Neural cell (in vitro differentiated cells): Measurements from ENCODE around the gene PADI4. TPM values are rescaled to one million over a fixed set of nuclear protein-coding genes. Genes with fewer than 3 reads are reported as not detected.

Experiments used
- H2AFZ ChIP-seq: fragments of 200-600, 300-800 bp; sonication (generic), shearing (Covaris generic); 2 replicates; pipeline ENCODE4 v1.6.0; 2014; ENCODE audit warnings: low read depth, mild to moderate bottlenecking, antibody characterized with exemption, low read length, moderate library complexity
- H3F3A ChIP-seq: fragments of 200-600 bp; shearing (Covaris generic); 2 replicates; pipeline ENCODE4 v1.6.1; 2016; ENCODE audit warnings: mild to moderate bottlenecking, moderate library complexity, mixed read lengths, antibody characterized with exemption, low read length; ENCODE audit not compliant: insufficient read depth, poor library complexity, severe bottlenecking
- H3K27ac ChIP-seq: fragments of 200-600, 300-800 bp; sonication (generic), shearing (Covaris generic); 2 replicates; pipeline ENCODE4 v1.5.1; 2014; ENCODE audit warnings: mild to moderate bottlenecking, low read length, moderate library complexity
- H3K27me3 ChIP-seq: fragments of 300-800, 200-600 bp; sonication (generic), shearing (Covaris generic); 2 replicates; pipeline ENCODE4 v1.6.0; 2014; ENCODE audit warnings: mild to moderate bottlenecking, low read depth, low read length, moderate library complexity; ENCODE audit not compliant: insufficient read depth
- H3K36me3 ChIP-seq: fragments of 300-800, 200-600 bp; sonication (generic), shearing (Covaris generic); 2 replicates; pipeline ENCODE4 v1.5.1; 2014; ENCODE audit warnings: mild to moderate bottlenecking, antibody characterized with exemption, low read length, moderate library complexity; ENCODE audit not compliant: insufficient read depth
- H3K4me2 ChIP-seq: fragments of 300-800, 200-600 bp; sonication (generic), shearing (Covaris generic); 2 replicates; pipeline ENCODE4 v1.6.0; 2014; ENCODE audit warnings: mild to moderate bottlenecking, low read length
- H3K4me3 ChIP-seq: fragments of 300-800, 200-600 bp; sonication (generic), shearing (Covaris generic); 2 replicates; pipeline ENCODE4 v1.5.1; 2014; ENCODE audit warnings: mild to moderate bottlenecking, low read length, moderate library complexity
- H3K79me2 ChIP-seq: fragments of 200-600 bp; shearing (Covaris generic); replicated peaks from 2 replicates; pipeline ENCODE4 v1.6.0; 2014; ENCODE audit warnings: mild to moderate bottlenecking, low read length, moderate library complexity; ENCODE audit not compliant: insufficient read depth
- H3K9ac ChIP-seq: fragments of 300-800, 200-600 bp; sonication (generic), shearing (Covaris generic); 2 replicates; pipeline ENCODE4 v1.6.1; 2016; ENCODE audit warnings: mild to moderate bottlenecking, low read length, mixed read lengths
- H3K9me2 ChIP-seq: fragments of 200-600 bp; shearing (Covaris generic); 2 replicates; pipeline ENCODE4 v1.6.1; 2016; ENCODE audit warnings: mild to moderate bottlenecking, low read length, mixed read lengths; ENCODE audit not compliant: insufficient read depth
- H3K9me3 ChIP-seq: fragments of 200-600, 300-800 bp; sonication (generic), shearing (Covaris generic); 2 replicates; pipeline ENCODE4 v1.6.1; 2016; ENCODE audit warnings: mild to moderate bottlenecking, mixed run types, low read length, moderate library complexity, mixed read lengths
- H4K20me1 ChIP-seq: fragments of 200-600 bp; shearing (Covaris generic); 2 replicates; pipeline ENCODE4 v1.6.1; 2016; ENCODE audit warnings: mild to moderate bottlenecking, mixed run types; ENCODE audit not compliant: insufficient read depth
- CTCF ChIP-seq: fragments of 450-650 bp; IDR thresholded peaks from 2 replicates; pipeline ENCODE4 v1.5.1; 2014; ENCODE audit warnings: antibody characterized with exemption, mild to moderate bottlenecking, moderate library complexity; ENCODE audit not compliant: poor library complexity, severe bottlenecking
- EP300 ChIP-seq: fragments of 450-650 bp; conservative IDR thresholded peaks from 2 replicates; pipeline ENCODE4 v1.6.1; 2014; ENCODE audit warnings: antibody characterized with exemption, mild to moderate bottlenecking, moderate library complexity; ENCODE audit not compliant: poor library complexity, severe bottlenecking
- EZH2 ChIP-seq: fragments of 200-600, 300-800 bp; shearing (Covaris generic), sonication (generic); IDR thresholded peaks from 2 replicates; pipeline ENCODE4 v1.6.1; 2014; ENCODE audit warnings: antibody characterized with exemption, low read length, borderline replicate concordance, mild to moderate bottlenecking; ENCODE audit not compliant: insufficient read depth, poor library complexity, severe bottlenecking
- MXI1 ChIP-seq: fragments of 450-650 bp; conservative IDR thresholded peaks from 2 replicates; pipeline ENCODE4 v1.6.1; 2014; ENCODE audit warnings: antibody characterized with exemption, mild to moderate bottlenecking; ENCODE audit not compliant: poor library complexity, severe bottlenecking
- POLR2AphosphoS5 ChIP-seq: IDR thresholded peaks from 2 replicates; pipeline ENCODE4 v1.6.1; 2012
- RAD21 ChIP-seq: fragments of 450-650 bp; conservative IDR thresholded peaks from 2 replicates; pipeline ENCODE4 v1.6.1; 2014; ENCODE audit warnings: antibody characterized with exemption, mild to moderate bottlenecking, moderate library complexity
- SMC3 ChIP-seq: fragments of 450-650 bp; conservative IDR thresholded peaks from 2 replicates; pipeline ENCODE4 v1.6.1; 2014; ENCODE audit warnings: antibody characterized with exemption, mild to moderate bottlenecking, moderate library complexity; ENCODE audit not compliant: poor library complexity
- TAF1 ChIP-seq: IDR thresholded peaks from 2 replicates; pipeline ENCODE4 v1.6.1; 2012; ENCODE audit warnings: low read depth
- polyA plus RNA-seq: library from polyadenylated mRNA; depleted of rRNA; stranded (reverse); fragments of >200 nt; gene quantifications from 2 replicates; pipeline ENCODE4 v1.2.3, GENCODE V29; 2014
- TF ChIP-seq, protein P1 (sequence below): IDR thresholded peaks from 2 replicates; pipeline ENCODE4 v1.6.1; 2012; ENCODE audit warnings: borderline replicate concordance

Gene PADI4
- polyA plus RNA-seq, 1 donor from 2014 or later = not detected

DNA sequence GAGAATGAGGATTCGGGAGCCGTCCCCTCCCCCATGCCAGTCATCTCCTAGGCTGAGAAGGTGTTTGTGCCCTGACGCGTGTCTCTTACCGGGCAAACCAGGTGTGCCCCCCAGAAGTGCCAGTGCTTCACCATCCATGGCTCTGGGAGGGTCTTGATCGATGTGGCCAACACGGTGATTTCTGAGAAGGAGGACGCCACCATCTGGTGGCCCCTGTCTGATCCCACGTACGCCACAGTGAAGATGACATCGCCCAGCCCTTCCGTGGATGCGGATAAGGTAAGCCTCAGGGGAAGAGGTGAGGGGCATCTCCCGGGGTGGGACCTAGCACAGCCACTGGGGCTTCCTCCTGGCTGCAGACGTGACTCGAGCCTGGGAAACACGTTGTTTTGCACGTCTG, 65.0 kb downstream of the PADI4 start:
- Histone ChIP-seq H3K9me3 (no peaks in the 10 kb centered on the region), H3K27ac (no peak overlapping the region), H3K4me3 (no peak overlapping the region), H3K36me3 (no peaks in the 10 kb centered on the region), H3K9me2 (no peaks in the 10 kb centered on the region), H4K20me1 (no peaks in the 10 kb centered on the region), H3F3A (no peaks in the 10 kb centered on the region), H3K27me3 (no peaks in the 10 kb centered on the region), H3K79me2 (no peaks in the 10 kb centered on the region), H3K4me2 (no peak overlapping the region), H3K9ac (no peak overlapping the region), H2AFZ (no peak overlapping the region)
- TF ChIP-seq RAD21 (no peak), POLR2AphosphoS5 (no peak), MXI1 (no peak), CTCF (no peak), EP300 (no peak), EZH2 (no peak), TAF1 (no peak), SMC3 (no peak)
- TF ChIP-seq, protein P1, sequence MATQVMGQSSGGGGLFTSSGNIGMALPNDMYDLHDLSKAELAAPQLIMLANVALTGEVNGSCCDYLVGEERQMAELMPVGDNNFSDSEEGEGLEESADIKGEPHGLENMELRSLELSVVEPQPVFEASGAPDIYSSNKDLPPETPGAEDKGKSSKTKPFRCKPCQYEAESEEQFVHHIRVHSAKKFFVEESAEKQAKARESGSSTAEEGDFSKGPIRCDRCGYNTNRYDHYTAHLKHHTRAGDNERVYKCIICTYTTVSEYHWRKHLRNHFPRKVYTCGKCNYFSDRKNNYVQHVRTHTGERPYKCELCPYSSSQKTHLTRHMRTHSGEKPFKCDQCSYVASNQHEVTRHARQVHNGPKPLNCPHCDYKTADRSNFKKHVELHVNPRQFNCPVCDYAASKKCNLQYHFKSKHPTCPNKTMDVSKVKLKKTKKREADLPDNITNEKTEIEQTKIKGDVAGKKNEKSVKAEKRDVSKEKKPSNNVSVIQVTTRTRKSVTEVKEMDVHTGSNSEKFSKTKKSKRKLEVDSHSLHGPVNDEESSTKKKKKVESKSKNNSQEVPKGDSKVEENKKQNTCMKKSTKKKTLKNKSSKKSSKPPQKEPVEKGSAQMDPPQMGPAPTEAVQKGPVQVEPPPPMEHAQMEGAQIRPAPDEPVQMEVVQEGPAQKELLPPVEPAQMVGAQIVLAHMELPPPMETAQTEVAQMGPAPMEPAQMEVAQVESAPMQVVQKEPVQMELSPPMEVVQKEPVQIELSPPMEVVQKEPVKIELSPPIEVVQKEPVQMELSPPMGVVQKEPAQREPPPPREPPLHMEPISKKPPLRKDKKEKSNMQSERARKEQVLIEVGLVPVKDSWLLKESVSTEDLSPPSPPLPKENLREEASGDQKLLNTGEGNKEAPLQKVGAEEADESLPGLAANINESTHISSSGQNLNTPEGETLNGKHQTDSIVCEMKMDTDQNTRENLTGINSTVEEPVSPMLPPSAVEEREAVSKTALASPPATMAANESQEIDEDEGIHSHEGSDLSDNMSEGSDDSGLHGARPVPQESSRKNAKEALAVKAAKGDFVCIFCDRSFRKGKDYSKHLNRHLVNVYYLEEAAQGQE = no peak

DNA sequence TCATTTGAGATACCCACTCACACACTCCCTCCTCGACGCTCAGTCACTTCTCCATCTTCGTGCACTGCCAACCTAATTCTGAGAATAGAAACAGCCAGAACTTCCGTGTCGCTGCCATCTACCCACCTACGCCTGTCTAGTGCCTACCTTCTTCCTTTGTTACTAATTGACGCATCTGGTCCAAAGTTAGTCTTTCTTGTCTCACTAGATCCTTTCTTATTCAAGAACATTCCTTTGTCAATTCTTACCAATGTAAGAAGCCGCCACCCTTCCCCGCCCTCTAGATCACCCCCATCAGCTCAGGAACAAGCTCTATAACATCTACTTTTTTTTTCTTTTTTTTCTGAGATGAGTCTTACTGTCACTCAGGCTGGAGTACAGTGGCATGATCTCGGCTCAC, 67.7 kb downstream of the PADI4 start:
- Histone ChIP-seq H3K36me3 (no peaks in the 10 kb centered on the region), H3K27ac (no peak overlapping the region), H2AFZ (no peak overlapping the region), H3K4me3 (no peak overlapping the region), H3K79me2 (no peaks in the 10 kb centered on the region), H3K9me2 (no peaks in the 10 kb centered on the region), H3K9me3 (no peaks in the 10 kb centered on the region), H3K27me3 (no peaks in the 10 kb centered on the region), H3K9ac (no peak overlapping the region), H3K4me2 (no peak overlapping the region), H4K20me1 (no peaks in the 10 kb centered on the region), H3F3A (no peaks in the 10 kb centered on the region)
- no peak for TF ChIP-seq POLR2AphosphoS5
- TF ChIP-seq, protein P1 = no peak
- TF ChIP-seq TAF1 = no peak
- TF ChIP-seq SMC3 = no peak
- TF ChIP-seq RAD21 = no peak
- TF ChIP-seq EP300 = no peak
- TF ChIP-seq CTCF = no peak
- no peak for TF ChIP-seq EZH2
- TF ChIP-seq MXI1 = no peak
